HCT116 (cell line): Measurements from ENCODE around the gene METRN.

Experiments
- CTCF ChIP-seq, 3 experiments: fragments of 200-600 bp in 1 of 3; sonication (generic) in 1 of 3; IDR thresholded peaks in 2 of 3; conservative IDR thresholded peaks in 1 of 3; 2 replicates each; pipeline ENCODE4 v1.5.1; 2012 to 2017; ENCODE audit warnings: low read depth in 2 of 3, low read length in 2 of 3, antibody characterized with exemption in 1 of 3, borderline replicate concordance in 1 of 3, control low read depth in 1 of 3, mild to moderate bottlenecking in 1 of 3, mixed read lengths in 1 of 3, mixed run types in 1 of 3, moderate library complexity in 1 of 3; ENCODE audit not compliant: insufficient read depth in 1 of 3
- EZH2phosphoT487 ChIP-seq: fragments of 200-600 bp; IDR thresholded peaks from 2 replicates; pipeline ENCODE4 v1.6.1; 2018; ENCODE audit warnings: antibody characterized with exemption, borderline replicate concordance
- JUND ChIP-seq: IDR thresholded peaks from 2 replicates; pipeline ENCODE4 v1.6.1; 2012
- POLR2A ChIP-seq: IDR thresholded peaks from 2 replicates; pipeline ENCODE4 v1.7.0; 2011; ENCODE audit warnings: borderline replicate concordance; ENCODE audit not compliant: insufficient read depth, insufficient read length; ENCODE audit errors: extremely low read depth
- ZFX ChIP-seq: fragments of 450-650 bp; IDR thresholded peaks from 2 replicates; pipeline ENCODE4 v1.6.1; 2017

- TF ChIP-seq JUND (no peak), CTCF (IDR thresholded peaks at IDR 0.05 in 2 of 3, conservative IDR thresholded peaks at IDR 0.05 in 1 of 3; ENCODE audit: borderline replicate concordance in 1 of 3, insufficient read depth in 1 of 3, low read depth in 2 of 3, low read length in 2 of 3) (no peak), EZH2phosphoT487 (no peak), ZFX (no peak), POLR2A (peak; percentile 1)
Observed at GRCh38 chr16:724188-725040, 9.5 kb downstream of the METRN start.
